RCC 7860 (cell line): ENCODE data around the gene WNT3.
"Not testable (repeated sequence)": the region's sequence is repeated elsewhere in the genome, so short reads cannot be mapped to it uniquely, and the experiment has no call there.

Source experiments
- DNase-seq: peaks from one replicate; pipeline ENCODE4 v3.0.0-alpha.2; 2015; ENCODE audit warnings: low spot score
- FAIRE-seq: peaks from 2 replicates; lab custom pipeline; 2012; peaks lifted over from hg19 to GRCh38; lab: Jason Lieb, UNC

The WNT3 gene

GRCh38 chr17:46818316-46818928 lies at the start of gene WNT3:
Gene WNT3, minus strand, starts transcription at chr17:46818692. Its CDS starts 95 bp downstream, at chr17:46818597.
- FAIRE-seq (no peak), DNase-seq (no peak)

- DNase-seq: no peak
- FAIRE-seq: no peak
Observed at GRCh38 chr17:46866747-46867146, 48.3 kb upstream of the WNT3 start.

GRCh38 chr17:46866325-46866724 lies 47.8 kb upstream of the WNT3 start:
- DNase-seq (no peak), FAIRE-seq (no peak)

GRCh38 chr17:46865100-46865499 lies 46.6 kb upstream of the WNT3 start:
- DNase-seq: no peak
- no peak for FAIRE-seq

- FAIRE-seq (no peak), DNase-seq (no peak)
Observed at GRCh38 chr17:46863383-46864121, 45.1 kb upstream of the WNT3 start.

GRCh38 chr17:46862949-46863348 lies 44.5 kb upstream of the WNT3 start:
- FAIRE-seq (no peak), DNase-seq (no peak)

- DNase-seq (no peak), FAIRE-seq (no peak)
Observed at GRCh38 chr17:46859996-46860395, 41.5 kb upstream of the WNT3 start.

- no peak for DNase-seq
- FAIRE-seq: no peak
Observed at GRCh38 chr17:46857600-46857999, 39.1 kb upstream of the WNT3 start.

- DNase-seq (no peak), FAIRE-seq (no peak)
Observed at GRCh38 chr17:46854948-46855347, 36.5 kb upstream of the WNT3 start.

GRCh38 chr17:46854515-46854914 lies 36.0 kb upstream of the WNT3 start:
- DNase-seq (no peak), FAIRE-seq (no peak)

- FAIRE-seq: no peak
- no peak for DNase-seq
Observed at GRCh38 chr17:46853896-46854444, 35.5 kb upstream of the WNT3 start.

- no peak for DNase-seq
- FAIRE-seq: no peak
Observed at GRCh38 chr17:46851029-46851741, 32.7 kb upstream of the WNT3 start, which contains the start of gene WNT9B. Gene WNT9B, plus strand, starts transcription at chr17:46851583. Its CDS starts 56 bp downstream, at chr17:46851639.

GRCh38 chr17:46850688-46851028 lies 32.2 kb upstream of the WNT3 start:
- FAIRE-seq: no peak
- DNase-seq: no peak

GRCh38 chr17:46848534-46848933 lies 30.0 kb upstream of the WNT3 start:
- DNase-seq (no peak), FAIRE-seq (no peak)

- DNase-seq (no peak), FAIRE-seq (no peak)
Observed at GRCh38 chr17:46847204-46848191, 29.0 kb upstream of the WNT3 start.

GRCh38 chr17:46842835-46843234 lies 24.3 kb upstream of the WNT3 start:
- DNase-seq (no peak), FAIRE-seq (no peak)

- DNase-seq: no peak
Observed at GRCh38 chr17:46841561-46842379, 23.3 kb upstream of the WNT3 start.

GRCh38 chr17:46840596-46840995 lies 22.1 kb upstream of the WNT3 start:
- not testable (repeated sequence) for FAIRE-seq, DNase-seq

More at GRCh38 chr17:46841561-46842379, 23.3 kb upstream of the WNT3 start:
- no peak for FAIRE-seq

- DNase-seq (no peak), FAIRE-seq (no peak)
Observed at GRCh38 chr17:46839211-46839610, 20.7 kb upstream of the WNT3 start.

GRCh38 chr17:46837521-46837920 lies 19.0 kb upstream of the WNT3 start:
- DNase-seq (no peak), FAIRE-seq (no peak)
